ENCODE data around the gene PRODH.
"Not testable (repeated sequence)": the region's sequence is repeated elsewhere in the genome, so short reads cannot be mapped to it uniquely, and the experiment has no call there.

The PRODH gene

GRCh38 chr22:18927020-18927419, 9.1 kb downstream of the PRODH start:
- Histone ChIP-seq H3K9me2 (replicated peaks; ENCODE audit: low read depth, low read length) (no peaks in the 10 kb centered on the region), H4K20me1 (ENCODE audit: insufficient read depth, low read length, poor library complexity, severe bottlenecking) (no peaks in the 10 kb centered on the region), H3K4me1 (ENCODE audit: insufficient read depth, low read length, poor library complexity, severe bottlenecking) (no peaks in the 10 kb centered on the region), H3F3A (ENCODE audit: low read depth) (no peaks in the 10 kb centered on the region), H3K9ac (ENCODE audit: low read depth, low read length, poor library complexity, severe bottlenecking) (no peak overlapping the region), H2AFZ (ENCODE audit: low read length) (no peak overlapping the region), H3K27me3 (ENCODE audit: insufficient read depth, low read length, poor library complexity, severe bottlenecking) (no peaks in the 10 kb centered on the region), H3K36me3 (ENCODE audit: insufficient read depth, low read length) (no peaks in the 10 kb centered on the region), H3K4me3 (ENCODE audit: low read length, poor library complexity, severe bottlenecking) (no peak overlapping the region), H3K79me2 (ENCODE audit: insufficient read depth, low read length) (no peaks in the 10 kb centered on the region), H3K4me2 (ENCODE audit: low read depth, low read length, poor library complexity, severe bottlenecking) (no peak overlapping the region), H3K9me3 (ENCODE audit: insufficient read depth, low read depth, low read length) (no peaks in the 10 kb centered on the region)
- TF ChIP-seq EZH2phosphoT487 (IDR thresholded peaks at IDR 0.05; ENCODE audit: borderline replicate concordance) (no peak), CTCF (conservative IDR thresholded peaks at IDR 0.05; ENCODE audit: low read length) (no peak)

GRCh38 chr22:18925368-18926064, 10.6 kb downstream of the PRODH start:
- Histone ChIP-seq H3K27me3 (ENCODE audit: insufficient read depth, low read length, poor library complexity, severe bottlenecking) (no peaks in the 10 kb centered on the region), H2AFZ (ENCODE audit: low read length) (no peak overlapping the region), H3K4me3 (ENCODE audit: low read length, poor library complexity, severe bottlenecking) (no peak overlapping the region), H3K9me2 (replicated peaks; ENCODE audit: low read depth, low read length) (no peaks in the 10 kb centered on the region), H3K9ac (ENCODE audit: low read depth, low read length, poor library complexity, severe bottlenecking) (no peak overlapping the region), H3K4me1 (ENCODE audit: insufficient read depth, low read length, poor library complexity, severe bottlenecking) (no peaks in the 10 kb centered on the region), H3K79me2 (ENCODE audit: insufficient read depth, low read length) (no peaks in the 10 kb centered on the region), H3K4me2 (ENCODE audit: low read depth, low read length, poor library complexity, severe bottlenecking) (no peak overlapping the region), H3K9me3 (ENCODE audit: insufficient read depth, low read depth, low read length) (no peaks in the 10 kb centered on the region), H3K36me3 (ENCODE audit: insufficient read depth, low read length) (no peaks in the 10 kb centered on the region), H3F3A (ENCODE audit: low read depth) (no peaks in the 10 kb centered on the region), H4K20me1 (ENCODE audit: insufficient read depth, low read length, poor library complexity, severe bottlenecking) (no peaks in the 10 kb centered on the region)
- TF ChIP-seq EZH2phosphoT487 (IDR thresholded peaks at IDR 0.05; ENCODE audit: borderline replicate concordance) (no peak), CTCF (conservative IDR thresholded peaks at IDR 0.05; ENCODE audit: low read length) (no peak)

- H4K20me1 ChIP-seq (ENCODE audit: insufficient read depth, low read length, poor library complexity, severe bottlenecking); H3K4me2 ChIP-seq (ENCODE audit: low read depth, low read length, poor library complexity, severe bottlenecking); H3K36me3 ChIP-seq (ENCODE audit: insufficient read depth, low read length); H3K27me3 ChIP-seq (ENCODE audit: insufficient read depth, low read length, poor library complexity, severe bottlenecking); H3K9me2 ChIP-seq (replicated peaks; ENCODE audit: low read depth, low read length); H3K4me3 ChIP-seq (ENCODE audit: low read length, poor library complexity, severe bottlenecking); H2AFZ ChIP-seq (ENCODE audit: low read length); H3K9me3 ChIP-seq (ENCODE audit: insufficient read depth, low read depth, low read length); H3K79me2 ChIP-seq (ENCODE audit: insufficient read depth, low read length); H3F3A ChIP-seq (ENCODE audit: low read depth); H3K4me1 ChIP-seq (ENCODE audit: insufficient read depth, low read length, poor library complexity, severe bottlenecking); H3K9ac ChIP-seq (ENCODE audit: low read depth, low read length, poor library complexity, severe bottlenecking): not testable (repeated sequence)
Observed at GRCh38 chr22:18920257-18920902, 15.7 kb downstream of the PRODH start.

- H3K9ac ChIP-seq (ENCODE audit: low read depth, low read length, poor library complexity, severe bottlenecking); H3K79me2 ChIP-seq (ENCODE audit: insufficient read depth, low read length): not testable (repeated sequence)
Observed at GRCh38 chr22:18917818-18918217, 18.3 kb downstream of the PRODH start.

GRCh38 chr22:18915550-18915949, 20.5 kb downstream of the PRODH start:
- not testable (repeated sequence) for H2AFZ ChIP-seq (ENCODE audit: low read length); H3K9me3 ChIP-seq (ENCODE audit: insufficient read depth, low read depth, low read length); H3K27me3 ChIP-seq (ENCODE audit: insufficient read depth, low read length, poor library complexity, severe bottlenecking); H3K9me2 ChIP-seq (replicated peaks; ENCODE audit: low read depth, low read length); H3K4me2 ChIP-seq (ENCODE audit: low read depth, low read length, poor library complexity, severe bottlenecking); H4K20me1 ChIP-seq (ENCODE audit: insufficient read depth, low read length, poor library complexity, severe bottlenecking); H3K4me1 ChIP-seq (ENCODE audit: insufficient read depth, low read length, poor library complexity, severe bottlenecking); H3K4me3 ChIP-seq (ENCODE audit: low read length, poor library complexity, severe bottlenecking); H3K36me3 ChIP-seq (ENCODE audit: insufficient read depth, low read length); H3F3A ChIP-seq (ENCODE audit: low read depth); H3K9ac ChIP-seq (ENCODE audit: low read depth, low read length, poor library complexity, severe bottlenecking); H3K79me2 ChIP-seq (ENCODE audit: insufficient read depth, low read length)

More at GRCh38 chr22:18917818-18918217, 18.3 kb downstream of the PRODH start:
- not testable (repeated sequence) for H3K4me1 ChIP-seq (ENCODE audit: insufficient read depth, low read length, poor library complexity, severe bottlenecking); H3K36me3 ChIP-seq (ENCODE audit: insufficient read depth, low read length); H3K4me3 ChIP-seq (ENCODE audit: low read length, poor library complexity, severe bottlenecking); H3K4me2 ChIP-seq (ENCODE audit: low read depth, low read length, poor library complexity, severe bottlenecking); H2AFZ ChIP-seq (ENCODE audit: low read length); H4K20me1 ChIP-seq (ENCODE audit: insufficient read depth, low read length, poor library complexity, severe bottlenecking); H3K9me3 ChIP-seq (ENCODE audit: insufficient read depth, low read depth, low read length); H3K9me2 ChIP-seq (replicated peaks; ENCODE audit: low read depth, low read length); H3F3A ChIP-seq (ENCODE audit: low read depth); H3K27me3 ChIP-seq (ENCODE audit: insufficient read depth, low read length, poor library complexity, severe bottlenecking)

- H2AFZ ChIP-seq (ENCODE audit: low read length); H3K9me2 ChIP-seq (replicated peaks; ENCODE audit: low read depth, low read length); H3K36me3 ChIP-seq (ENCODE audit: insufficient read depth, low read length); H3K4me3 ChIP-seq (ENCODE audit: low read length, poor library complexity, severe bottlenecking); H3K4me1 ChIP-seq (ENCODE audit: insufficient read depth, low read length, poor library complexity, severe bottlenecking); H3K27me3 ChIP-seq (ENCODE audit: insufficient read depth, low read length, poor library complexity, severe bottlenecking); H3K9ac ChIP-seq (ENCODE audit: low read depth, low read length, poor library complexity, severe bottlenecking); H3F3A ChIP-seq (ENCODE audit: low read depth); H3K9me3 ChIP-seq (ENCODE audit: insufficient read depth, low read depth, low read length); H3K79me2 ChIP-seq (ENCODE audit: insufficient read depth, low read length); H4K20me1 ChIP-seq (ENCODE audit: insufficient read depth, low read length, poor library complexity, severe bottlenecking); H3K4me2 ChIP-seq (ENCODE audit: low read depth, low read length, poor library complexity, severe bottlenecking): not testable (repeated sequence)
Observed at GRCh38 chr22:18914558-18914957, 21.5 kb downstream of the PRODH start.

Measured in Loucy (cell line).